ENCODE measurements around the gene THAP10. TPM values are rescaled to one million over a fixed set of nuclear protein-coding genes. Genes with fewer than 3 reads are reported as not detected.

The THAP10 gene
- total RNA-seq, 4 donors from 2014 or later = 3.9 to 5.4 (median 4.9) TPM

DNA sequence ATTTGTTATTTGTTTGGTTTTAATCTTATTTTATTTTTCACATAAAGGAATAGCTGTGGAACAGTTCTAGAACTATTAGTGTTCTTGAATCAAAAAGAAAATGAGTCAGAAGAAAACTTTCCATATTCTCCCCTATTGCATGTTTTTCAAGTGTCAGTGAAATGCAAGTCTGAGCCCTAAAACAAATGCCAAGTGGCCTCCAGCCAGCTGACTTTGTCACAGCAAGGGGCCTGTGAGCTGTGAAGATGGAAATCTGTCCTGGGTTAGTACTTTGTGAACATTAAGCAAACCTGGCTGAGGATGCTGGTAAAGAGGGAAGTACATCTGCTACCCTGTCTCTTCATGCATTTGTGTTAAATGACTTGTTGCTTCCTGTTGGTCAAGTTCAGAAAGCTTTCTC, 14.6 kb upstream of the THAP10 start:
- H3K4me1 ChIP-seq = no peaks in the 10 kb centered on the region
- H3K27me3 ChIP-seq = no peaks in the 10 kb centered on the region
- intact Hi-C loops (cut with DNase I) = no loop called here
- H3K27ac ChIP-seq = no peak overlapping the region
- no peak overlapping the region for H3K4me3 ChIP-seq (replicated peaks in 1 of 3)
- no peaks in the 10 kb centered on the region for H3K9me3 ChIP-seq
- no peaks in the 10 kb centered on the region for H3K36me3 ChIP-seq
- peak; percentile 53 to 63 for DNase-seq
- TF ChIP-seq POLR2A (IDR thresholded peaks at IDR 0.05) (no peak), CTCF (IDR thresholded peaks at IDR 0.05) (no peak)

DNA sequence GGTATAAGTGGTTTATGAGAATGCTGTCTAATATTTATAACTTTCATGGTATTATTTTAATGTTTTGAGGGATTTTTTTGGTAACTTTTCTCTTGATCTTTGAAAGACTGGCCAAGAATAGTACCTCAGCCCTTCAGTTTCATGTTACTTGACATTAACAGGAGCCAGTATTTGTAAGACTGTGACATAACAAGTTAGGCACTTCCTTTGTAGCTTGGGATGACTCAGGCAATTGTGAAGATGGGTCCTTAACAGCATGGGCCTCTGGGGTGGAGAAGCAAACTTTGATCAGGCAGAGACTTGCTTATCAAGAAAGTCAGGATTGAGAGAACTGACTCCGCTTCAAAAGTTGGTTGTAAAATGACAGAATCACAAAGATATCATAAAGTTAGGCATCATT, 9.9 kb upstream of the THAP10 start:
- Histone ChIP-seq H3K27me3 (no peaks in the 10 kb centered on the region), H3K27ac (no peak overlapping the region), H3K4me1 (no peaks in the 10 kb centered on the region), H3K4me3 (replicated peaks in 1 of 3) (no peak overlapping the region), H3K9me3 (no peaks in the 10 kb centered on the region), H3K36me3 (no peaks in the 10 kb centered on the region)
- 100% methylated on average over 1 of the region's 1 CpG for WGBS, 2 donors
- TF ChIP-seq POLR2A (IDR thresholded peaks at IDR 0.05) (no peak), CTCF (IDR thresholded peaks at IDR 0.05) (no peak)
- DNase-seq = no peak
- intact Hi-C loops (cut with DNase I) = no loop called here

DNA sequence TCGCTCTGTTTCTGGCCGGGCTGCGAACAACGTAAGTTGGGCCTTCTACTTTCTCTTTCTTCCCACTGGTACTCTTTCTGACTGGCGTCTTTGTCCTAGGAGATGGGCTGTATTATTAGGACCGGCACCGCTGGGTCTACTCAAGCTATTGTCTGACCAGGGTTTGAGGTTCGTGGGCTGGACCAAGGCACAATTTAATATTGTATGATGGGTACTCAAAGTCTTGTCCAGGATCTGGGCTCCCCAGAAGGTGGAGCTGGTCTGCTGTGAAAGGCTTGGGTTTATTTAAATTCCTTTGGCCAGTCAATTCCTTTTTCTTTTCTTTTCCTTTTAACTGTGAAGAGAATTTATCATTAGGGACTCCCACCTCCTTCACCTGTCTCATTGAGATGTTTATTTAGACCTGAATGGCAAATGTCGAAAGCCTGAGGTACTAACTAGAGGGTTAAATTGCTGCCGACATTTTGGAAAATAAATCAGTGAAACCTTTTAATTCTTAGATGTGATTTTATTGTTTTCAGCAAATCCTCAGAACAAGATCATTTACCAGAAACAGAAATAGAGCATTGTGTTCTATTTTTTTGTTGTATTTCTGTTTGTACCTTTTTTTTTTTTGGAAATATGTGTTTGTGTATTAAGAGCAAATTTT, 803 bp upstream of the THAP10 start:
- peak overlapping the region; percentile 6 to 57 (median 47) for H3K27ac ChIP-seq
- peak; percentile 42 to 51 for DNase-seq
- 3 to 7% methylated on average over 10 of the region's 10 CpGs for WGBS, 2 donors
- TF ChIP-seq CTCF (IDR thresholded peaks at IDR 0.05) = peak; percentile 27 to 65 (median 54)
- TF ChIP-seq POLR2A (IDR thresholded peaks at IDR 0.05) = no peak
- intact Hi-C loops (cut with DNase I) = no loop called here
- peaks cover 0 to 5% of the 10 kb centered on the region in 2 donors for H3K4me1 ChIP-seq
- H3K4me3 ChIP-seq (replicated peaks in 1 of 3) = peak overlapping the region; percentile 12 to 54 (median 53)
- no peaks in the 10 kb centered on the region for H3K36me3 ChIP-seq
- H3K9me3 ChIP-seq = no peaks in the 10 kb centered on the region
- no peaks in the 10 kb centered on the region for H3K27me3 ChIP-seq

- intact Hi-C loops (cut with DNase I) = no loop called here
- DNase-seq = no peak
- no peak for TF ChIP-seq POLR2A (IDR thresholded peaks at IDR 0.05)
- no peak for TF ChIP-seq CTCF (IDR thresholded peaks at IDR 0.05)
- Histone ChIP-seq H3K4me3 (replicated peaks in 1 of 3) (no peak overlapping the region), H3K27ac (no peak overlapping the region), H3K36me3 (no peaks in the 10 kb centered on the region), H3K27me3 (no peaks in the 10 kb centered on the region), H3K4me1 (peaks cover under 1 to 3% of the 10 kb centered on the region in 2 donors), H3K9me3 (no peaks in the 10 kb centered on the region)
- 89% methylated on average over 2 of the region's 2 CpGs for WGBS, 2 donors
Observed at GRCh38 chr15:70882361-70882760, 9.9 kb downstream of the THAP10 start.

- intact Hi-C loops (cut with DNase I) = no loop called here
- WGBS, 2 donors = 91 to 97% methylated on average over 2 of the region's 2 CpGs
- H3K4me1 ChIP-seq = peaks cover 15 to 16% of the 10 kb centered on the region in 2 donors
Observed at GRCh38 chr15:70880781-70881180, 11.5 kb downstream of the THAP10 start.

More at GRCh38 chr15:70880781-70881180, 11.5 kb downstream of the THAP10 start:
- Histone ChIP-seq H3K4me3 (replicated peaks in 1 of 3) (no peak overlapping the region), H3K27ac (no peak overlapping the region), H3K9me3 (no peaks in the 10 kb centered on the region), H3K27me3 (no peaks in the 10 kb centered on the region), H3K36me3 (no peaks in the 10 kb centered on the region)
- DNase-seq = no peak
- TF ChIP-seq CTCF (IDR thresholded peaks at IDR 0.05) = no peak
- no peak for TF ChIP-seq POLR2A (IDR thresholded peaks at IDR 0.05)

All from thyroid gland (tissue), 4 donors.